HepG2 (cell line): ENCODE data around the gene CST11. TPM values are rescaled to one million over a fixed set of nuclear protein-coding genes. Genes with fewer than 3 reads are reported as not detected.

Experiments
- ATAC-seq: fragments of 200-7000 bp; cut with Tn5 transposase; 3 replicates; pipeline ENCODE4 v1.9.1; 2020; ENCODE audit warnings: mild to moderate bottlenecking, moderate library complexity
- BruUV-seq: library from RNA; stranded (reverse); fragments of 400-500 nt; replicated peaks from 2 replicates; lab custom pipeline; 2021; lab: Mats Ljungman, UMichigan
- CTCF ChIA-PET: fragments of 300-600 bp; formaldehyde crosslinking; extraction: SDS; loops from one replicate; lab custom pipeline; 2021; ENCODE audit warnings: low total read pairs, inconsistent platforms, low intra/inter-chr PET ratio; lab: Yijun Ruan, JAX
- POLR2A ChIA-PET: fragments of 350-600 bp; sonication (Branson Sonifier 250); formaldehyde crosslinking; loops from one replicate; lab custom pipeline; 2020; ENCODE audit warnings: antibody characterized with exemption, inconsistent platforms; lab: Yijun Ruan, JAX
- DNase-seq: peaks from one replicate; pipeline ENCODE4 v3.0.0-alpha.2; 2015; ENCODE audit warnings: low spot score
- FAIRE-seq: peaks from 3 replicates; lab custom pipeline; 2011; peaks lifted over from hg19 to GRCh38; lab: Jason Lieb, UNC
- H2AFZ ChIP-seq: one replicate; pipeline ENCODE4 v1.6.1; 2011; ENCODE audit warnings: low read length, inconsistent platforms
- H3K27ac ChIP-seq: fragments of 300-600 bp; 3 replicates; pipeline ENCODE4 v1.8.0; 2011; ENCODE audit warnings: mixed run types, mild to moderate bottlenecking, mixed read lengths, low read length, inconsistent platforms; ENCODE audit not compliant: insufficient read depth; ENCODE audit errors: extremely low read length
- H3K27me3 ChIP-seq, 2 experiments: fragments of 200-600 bp in 1 of 2; 2 replicates in 1 of 2; 3 replicates in 1 of 2; pipeline versions ENCODE4 v1.6.0 to v1.8.0; 2011; ENCODE audit warnings: low read length in 2 of 2, mild to moderate bottlenecking in 2 of 2, moderate library complexity in 2 of 2, inconsistent platforms in 1 of 2; ENCODE audit not compliant: insufficient read depth in 2 of 2, control insufficient read depth in 1 of 2
- H3K36me3 ChIP-seq, 2 experiments: fragments of 200-600 bp in 1 of 2; replicated peaks in 1 of 2; 2 replicates in 1 of 2; 3 replicates in 1 of 2; pipeline versions ENCODE4 v1.5.1 to v1.8.0; 2011; ENCODE audit warnings: low read length in 2 of 2, inconsistent platforms in 1 of 2; ENCODE audit not compliant: insufficient read depth in 2 of 2, control insufficient read depth in 1 of 2
- H3K4me1 ChIP-seq: 2 replicates; pipeline ENCODE4 v1.5.1; 2012; ENCODE audit warnings: low read length, inconsistent platforms; ENCODE audit not compliant: insufficient read depth
- H3K4me2 ChIP-seq: 2 replicates; pipeline ENCODE4 v1.6.0; 2011; ENCODE audit warnings: low read depth, low read length, inconsistent platforms
- H3K4me3 ChIP-seq, 3 experiments: fragments of 200-600 bp in 1 of 3; sonication (generic), shearing (Covaris generic) in 1 of 3; replicated peaks in 1 of 3; 2 replicates each; pipeline ENCODE4 v1.5.1; 2011 to 2016; ENCODE audit warnings: low read length in 3 of 3, inconsistent platforms in 2 of 3, low read depth in 2 of 3, mild to moderate bottlenecking in 2 of 3, control low read depth in 1 of 3, mixed read lengths in 1 of 3; ENCODE audit not compliant: insufficient read depth in 1 of 3
- H3K79me2 ChIP-seq: one replicate; pipeline ENCODE4 v1.6.1; 2011; ENCODE audit warnings: low read length, inconsistent platforms; ENCODE audit not compliant: insufficient read depth
- H3K9ac ChIP-seq: 2 replicates; pipeline ENCODE4 v1.6.0; 2011; ENCODE audit warnings: mild to moderate bottlenecking, low read depth, low read length, inconsistent platforms; ENCODE audit not compliant: insufficient read depth
- H3K9me3 ChIP-seq: 2 replicates; pipeline ENCODE4 v1.5.1; 2012; ENCODE audit warnings: mild to moderate bottlenecking, low read length
- H4K20me1 ChIP-seq: 2 replicates; pipeline ENCODE4 v1.6.0; 2011; ENCODE audit warnings: inconsistent platforms, mild to moderate bottlenecking, low read length, moderate library complexity; ENCODE audit not compliant: insufficient read depth
- ELF3 ChIP-seq: IDR thresholded peaks from 2 replicates; pipeline ENCODE4 v1.6.1; 2016; ENCODE audit warnings: missing genetic modification reagents, missing compliant biosample characterization
- ESRRA ChIP-seq: sonication (generic); formaldehyde crosslinking; IDR thresholded peaks from 2 replicates; pipeline ENCODE4 v1.5.1; 2020; ENCODE audit warnings: mild to moderate bottlenecking, low read depth, missing genetic modification reagents
- GABPB1 ChIP-seq: IDR thresholded peaks from 2 replicates; pipeline ENCODE4 v1.6.1; 2016; ENCODE audit warnings: mild to moderate bottlenecking, missing genetic modification reagents, moderate library complexity, missing compliant biosample characterization
- HOXA7 ChIP-seq: sonication (generic); formaldehyde crosslinking; IDR thresholded peaks from 2 replicates; pipeline ENCODE4 v1.8.1; 2022; ENCODE audit warnings: mild to moderate bottlenecking, missing genetic modification reagents, moderate library complexity
- MIXL1 ChIP-seq: IDR thresholded peaks from 2 replicates; pipeline ENCODE4 v1.6.1; 2016
- MXD4 ChIP-seq: IDR thresholded peaks from 2 replicates; pipeline ENCODE4 v1.6.1; 2016; ENCODE audit warnings: mild to moderate bottlenecking, missing biosample characterization, missing genetic modification reagents
- MYNN ChIP-seq: sonication (generic); formaldehyde crosslinking; IDR thresholded peaks from 2 replicates; pipeline ENCODE4 v1.4.0; 2020; ENCODE audit warnings: mild to moderate bottlenecking, low read depth, missing genetic modification reagents
- NCOA1 ChIP-seq: sonication (generic); formaldehyde crosslinking; IDR thresholded peaks from 2 replicates; pipeline ENCODE4 v1.9.0; 2021; ENCODE audit warnings: missing genetic modification reagents
- PCBP2 ChIP-seq: fragments of 200-400 bp; formaldehyde crosslinking; optimal IDR thresholded peaks from 2 replicates; pipeline ENCODE3; 2018; ENCODE audit warnings: low read length, low read depth; ENCODE audit not compliant: poor library complexity, severe bottlenecking
- PHF8 ChIP-seq: sonication (generic); formaldehyde crosslinking; IDR thresholded peaks from 2 replicates; pipeline ENCODE4 v1.5.0; 2020; ENCODE audit warnings: missing genetic modification reagents
- REST ChIP-seq, 2 experiments: IDR thresholded peaks; 2 replicates each; pipeline ENCODE4 v1.6.1; 2011 to 2012; ENCODE audit warnings: low read length in 2 of 2, borderline replicate concordance in 1 of 2, low read depth in 1 of 2, mild to moderate bottlenecking in 1 of 2, moderate library complexity in 1 of 2
- SCMH1 ChIP-seq: sonication (generic); formaldehyde crosslinking; IDR thresholded peaks from 2 replicates; pipeline ENCODE4 v1.9.0; 2021; ENCODE audit warnings: missing genetic modification reagents, mild to moderate bottlenecking, borderline replicate concordance
- SRY ChIP-seq: sonication (generic); formaldehyde crosslinking; IDR thresholded peaks from 2 replicates; pipeline ENCODE4 v1.8.0; 2022; ENCODE audit warnings: mild to moderate bottlenecking, missing genetic modification reagents
- ZKSCAN5 ChIP-seq: sonication (generic); formaldehyde crosslinking; IDR thresholded peaks from 2 replicates; pipeline ENCODE4 v1.5.1; 2020; ENCODE audit warnings: mild to moderate bottlenecking, missing genetic modification reagents
- ZMYM2 ChIP-seq: sonication (generic); formaldehyde crosslinking; IDR thresholded peaks from 2 replicates; pipeline ENCODE4 v1.8.0; 2022; ENCODE audit warnings: mild to moderate bottlenecking, missing genetic modification reagents
- ZMYM4 ChIP-seq: sonication (generic); formaldehyde crosslinking; IDR thresholded peaks from 2 replicates; pipeline ENCODE4 v1.8.1; 2023; ENCODE audit warnings: mild to moderate bottlenecking, missing genetic modification reagents
- ZNF670 ChIP-seq: sonication (generic); formaldehyde crosslinking; IDR thresholded peaks from 2 replicates; pipeline ENCODE4 v1.8.0; 2022; ENCODE audit warnings: mild to moderate bottlenecking, missing genetic modification reagents, borderline replicate concordance
- ZNF672 ChIP-seq: sonication (generic); formaldehyde crosslinking; IDR thresholded peaks from 2 replicates; pipeline ENCODE4 v1.8.1; 2022; ENCODE audit warnings: missing genetic modification reagents
- WGBS: methylation state at CpG from one replicate; pipeline ENCODE4 v1.1.6; 2017; ENCODE audit warnings: low lambda C conversion rate; 5-methylcytosine and 5-hydroxymethylcytosine counted together
- in situ Hi-C: cut with HindIII; loops from 2 replicates; pipeline ENCODE4 v1.10.0; 2017; ENCODE audit warnings: low pct_unique_long_range_greater_than_20kb; ENCODE audit not compliant: extremely low pct_ligation_motif_present
- intact Hi-C: fragments of 100-400 bp; cut with micrococcal nuclease; formaldehyde crosslinking; loops from one replicate; pipeline ENCODE4 v1.10.0; 2022; ENCODE audit not compliant: unreplicated experiment
- polyA plus RNA-seq, 8 experiments: library from polyadenylated mRNA; depleted of rRNA in 3 of 8; stranded (reverse) in 7 of 8; unstranded in 1 of 8; fragments of >200 nt; fragmentation: Illumina TruSeq in 4 of 8; extraction: Trizol in 4 of 8; gene quantifications; 2 replicates each; pipeline versions ENCODE4 v1.2.1 to v1.2.3, GENCODE V29; 2011 to 2016; ENCODE audit warnings: low read depth in 4 of 8, missing spikeins in 1 of 8, mixed read lengths in 1 of 8; ENCODE audit not compliant: insufficient read depth in 1 of 8
- total RNA-seq, 5 experiments: library from RNA; depleted of rRNA; stranded (reverse); fragments of >200 nt; fragmentation: Illumina TruSeq; extraction: Trizol; gene quantifications; 2 replicates each; pipeline ENCODE4 v1.2.3, GENCODE V29; 2016; ENCODE audit warnings: low read depth in 1 of 5

The CST11 gene
- total and polyA plus RNA-seq, 2 of the 13 experiments (the other 11 are each of a cell fraction or from before 2014, with no cell fraction given) = not detected

DNA sequence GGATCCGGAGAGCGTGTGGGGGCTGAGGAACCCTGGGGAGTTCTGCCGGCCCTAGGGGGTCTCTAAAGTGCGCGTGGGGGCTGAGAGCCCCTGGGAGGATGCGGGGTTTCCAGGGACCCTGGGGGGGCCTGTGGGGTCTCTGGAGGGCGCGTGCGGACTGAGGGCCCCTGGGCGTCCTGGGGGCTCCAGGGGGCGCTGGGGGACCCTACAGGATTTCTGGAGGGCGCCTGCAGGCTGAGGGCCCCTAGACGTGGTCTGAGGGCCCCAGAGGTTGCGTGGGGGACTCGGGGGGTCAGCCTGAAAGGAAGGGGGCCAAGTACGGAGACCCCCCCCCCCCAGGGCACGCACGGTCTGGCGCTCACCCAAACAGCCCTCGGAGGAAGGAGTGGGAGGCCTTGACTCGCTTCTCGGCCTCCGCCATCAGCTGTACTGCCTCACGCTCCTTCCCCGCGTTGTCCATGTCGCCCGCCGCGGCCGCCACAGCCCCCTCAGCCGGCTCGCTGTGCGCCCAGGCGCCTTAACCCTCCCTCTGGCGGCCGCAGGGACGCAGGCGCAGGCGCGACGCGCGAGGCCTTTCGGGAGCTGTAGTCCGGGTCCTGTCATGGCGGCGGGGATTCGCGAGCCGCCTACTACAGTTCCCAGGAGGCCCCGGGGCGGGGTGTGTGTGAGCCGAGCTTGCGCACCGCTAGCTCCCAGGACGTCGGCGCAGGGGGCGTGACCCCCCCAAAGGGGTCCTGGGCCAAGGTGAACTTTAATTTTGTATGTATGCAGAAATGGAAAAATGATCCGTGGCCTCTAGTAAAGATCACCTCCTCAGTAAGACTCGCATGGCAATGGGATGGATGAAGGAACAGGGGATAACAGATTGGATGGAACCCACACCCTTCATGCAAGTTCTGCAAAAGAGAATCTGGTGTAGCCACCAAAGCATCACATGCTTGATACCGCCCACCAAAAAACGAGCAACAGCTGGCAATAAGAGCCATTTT lies 31.4 kb downstream of the CST11 start, which contains the start of gene NAPB (continued):
- no peak; the same call in none of the 2 replicates for TF ChIP-seq ELF3 (CRISPR knock-in tag)
- no peak for TF ChIP-seq MYNN (CRISPR knock-in tag)
- peak; percentile 62; the same call in 1 of the 2 replicates for TF ChIP-seq ZNF670
- TF ChIP-seq HOXA7 (CRISPR knock-in tag) = no peak
- TF ChIP-seq ZMYM2 (CRISPR knock-in tag) = no peak
- peak; percentile 92 for TF ChIP-seq GABPB1

DNA sequence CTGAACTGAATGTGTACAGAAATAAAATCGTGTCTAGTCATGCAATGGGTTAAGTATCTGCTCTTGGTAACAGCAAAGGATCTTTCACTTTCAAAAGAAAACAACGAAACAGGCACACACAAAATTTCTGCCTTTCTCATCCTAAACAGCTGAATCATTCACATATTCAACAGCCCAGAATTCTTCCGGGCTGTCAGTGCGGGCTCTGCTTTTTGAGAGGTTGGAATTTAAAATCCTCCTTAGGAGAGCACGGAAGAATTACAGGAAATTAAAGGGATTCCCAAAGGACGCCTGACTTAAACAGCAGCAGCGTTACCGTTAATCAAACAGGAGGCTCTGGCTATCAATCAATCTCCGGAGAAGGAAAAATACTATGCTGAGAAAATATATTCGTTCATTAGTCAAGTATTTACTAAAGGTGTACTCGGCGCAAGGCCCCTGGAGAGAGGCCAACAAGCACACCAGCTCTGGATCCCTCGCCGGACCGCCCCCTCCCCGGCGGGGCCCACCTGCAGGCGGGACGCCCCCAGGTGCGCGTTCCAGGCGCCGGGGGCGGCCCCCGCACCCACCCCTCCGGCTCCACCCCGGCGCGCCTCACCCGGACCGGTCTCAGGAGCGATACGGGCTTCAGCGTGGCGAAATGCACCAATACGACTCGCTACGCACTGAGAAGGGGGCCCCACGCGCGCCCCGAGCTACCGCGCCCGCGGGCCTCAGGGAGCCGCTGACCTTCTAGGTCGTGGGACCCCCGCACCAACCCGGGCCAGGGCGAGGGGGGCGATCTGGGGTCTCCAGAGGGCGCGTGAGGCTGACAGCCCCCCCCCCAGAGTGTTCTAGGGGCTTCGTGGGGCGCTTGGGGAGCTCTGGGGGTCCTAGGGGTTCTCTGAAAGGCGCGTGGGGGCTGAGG lies 32.4 kb downstream of the CST11 start:
- Histone ChIP-seq H3K27me3 (no peaks in the 10 kb centered on the region), H3K36me3 (no peaks in the 10 kb centered on the region), H3K4me1 (peaks cover 68% of the 10 kb centered on the region), H3K9ac (peak overlapping the region; percentile 85), H3K4me2 (peak overlapping the region; percentile 94), H3K4me3 (peak overlapping the region; percentile 76 to 99 (median 93)), H2AFZ (peak overlapping the region; percentile 18), H3K9me3 (no peaks in the 10 kb centered on the region), H3K27ac (peak overlapping the region; percentile 66), H3K79me2 (peaks cover 47% of the 10 kb centered on the region), H4K20me1 (peaks cover 10% of the 10 kb centered on the region; the same call in 1 of the 2 replicates)
- DNase-seq (peak; percentile 62), FAIRE-seq (no peak), ATAC-seq (peak; percentile 51)
- intact Hi-C loops (loop anchor here (5.0 kb wide), 1 partner anchor 68 kb away; the partner anchor contains the start of gene NXT1), in situ Hi-C loops (no loop called here)
- ChIA-PET POLR2A (interaction anchor here (1.2 to 5.0 kb wide), 16 partner anchors 16 to 217 kb away, joined by 3 to 56 read pairs (median 6); partner anchors contain the start of genes CST3, GZF1 and NXT1), CTCF (no interaction called here)
- TSS peak; percentile 55 for BruUV-seq
- WGBS = 1% methylated on average over 32 of the region's 58 CpGs
- TF ChIP-seq ZMYM4 (peak; percentile 48; the same call in 1 of the 2 replicates), SCMH1 (CRISPR knock-in tag) (no peak), SRY (0 out of 2 replicates have a peak, but pooled peaks have one; percentile 11), ZKSCAN5 (CRISPR knock-in tag) (no peak), PHF8 (peak; percentile 38; the same call in 1 of the 2 replicates), PCBP2 (no peak), MIXL1 (CRISPR knock-in tag) (peak; percentile 47; the same call in 1 of the 2 replicates), REST (IDR thresholded peaks at IDR 0.05; ENCODE audit: borderline replicate concordance in 1 of 2, low read depth in 1 of 2, low read length in 2 of 2) (no peak), NCOA1 (CRISPR knock-in tag) (no peak), ZNF672 (CRISPR knock-in tag) (no peak), ESRRA (CRISPR knock-in tag) (no peak), MXD4 (no peak; the same call in 1 of the 2 replicates)
